Psoas muscle (tissue), 8 donors: ENCODE results near the gene PTPN1. TPM values are rescaled to one million over a fixed set of nuclear protein-coding genes. Genes with fewer than 3 reads are reported as not detected.
A peak's percentile ranks its signal among the peaks of the same experiment; 100 is the strongest.

ENCODE experiments used
- ATAC-seq, 4 donors: fragments of 200-7000 bp; cut with Tn5 transposase; one replicate each; pipeline ENCODE4 v1.9.1; 2020; ENCODE audit warnings: moderate library complexity in 3 of 4, mild to moderate bottlenecking in 2 of 4
- DNase-seq, 2 donors: peaks; one replicate each; pipeline ENCODE4 v3.0.0-alpha.2; 2020
- H3K27ac ChIP-seq: fragments of 200-600 bp; one replicate; pipeline ENCODE4 v1.8.0; 2022
- H3K27me3 ChIP-seq, 3 donors: fragments of 200-600 bp in 1 of 3; one replicate each; pipeline versions ENCODE4 v1.6.1 to v1.8.0; 2013 to 2022; ENCODE audit warnings: low read length in 2 of 3, mild to moderate bottlenecking in 2 of 3, moderate library complexity in 1 of 3; ENCODE audit not compliant: insufficient read depth in 3 of 3
- H3K36me3 ChIP-seq, 2 donors: fragments of 200-600 bp in 1 of 2; one replicate each; pipeline versions ENCODE4 v1.6.1 to v1.8.0; 2013 to 2022; ENCODE audit warnings: low read depth in 1 of 2, mild to moderate bottlenecking in 1 of 2, moderate library complexity in 1 of 2; ENCODE audit not compliant: insufficient read depth in 1 of 2
- H3K4me1 ChIP-seq: fragments of 200-600 bp; one replicate; pipeline ENCODE4 v1.8.0; 2022
- H3K4me3 ChIP-seq: fragments of 200-600 bp; one replicate; pipeline ENCODE4 v1.8.0; 2022; ENCODE audit warnings: mild to moderate bottlenecking
- H3K9me3 ChIP-seq: fragments of 200-600 bp; one replicate; pipeline ENCODE4 v1.8.0; 2022
- WGBS, 3 donors: extraction: QIAGEN DNeasy Blood & Tissue Kit; methylation state at CpG; one replicate each; pipeline versions ENCODE4 v1.1.6 to v1.1.7; 2013; 5-methylcytosine and 5-hydroxymethylcytosine counted together
- intact Hi-C, 2 donors: fragments of 100-400 bp; cut with DNase I; formaldehyde crosslinking; loops; one replicate each; pipeline versions ENCODE4 v1.11.0 to v1.14.2; 2022
- polyA plus RNA-seq, 3 donors: library from polyadenylated mRNA; stranded (reverse); fragments of 200-250 nt; gene quantifications; one replicate each; pipeline ENCODE4 v1.2.3, GENCODE V29; 2013
- total RNA-seq, 4 donors: library from RNA; stranded (reverse); fragmentation: NEBNext Ultra II Directional in 2 of 4; extraction: Animal tissue kit (Norgen Biotek cat#: 25700) in 2 of 4; gene quantifications; one replicate each; pipeline versions ENCODE4 v1.2.1 to v1.2.4, GENCODE V29; 2021 to 2023
- TF ChIP-seq, protein P1 (sequence below): fragments of 200-600 bp; IDR thresholded peaks from one replicate; pipeline ENCODE4 v1.8.0; 2022; ENCODE audit warnings: antibody characterized with exemption
- donor health status: healthy with polysubstance abuse.
- donor health status: DM: no; HTN: no; CAD: no; lungs with moderate emphysema.
- donor health status: Bipolar disorder and iron deficiency.
- donor health status: healthy.
- donor health status: DM: yes; HTN: yes; CAD: no.
- donor health status: DM: no; HTN: no; CAD: no.
- donor health status: DM: no; HTN: no; CAD: no.
- donor health status: DM: yes; HTN: yes; CAD: no.

PTPN1 gene
- total and polyA plus RNA-seq, 7 donors = 28.7 to 112 (median 46.1) TPM

DNA sequence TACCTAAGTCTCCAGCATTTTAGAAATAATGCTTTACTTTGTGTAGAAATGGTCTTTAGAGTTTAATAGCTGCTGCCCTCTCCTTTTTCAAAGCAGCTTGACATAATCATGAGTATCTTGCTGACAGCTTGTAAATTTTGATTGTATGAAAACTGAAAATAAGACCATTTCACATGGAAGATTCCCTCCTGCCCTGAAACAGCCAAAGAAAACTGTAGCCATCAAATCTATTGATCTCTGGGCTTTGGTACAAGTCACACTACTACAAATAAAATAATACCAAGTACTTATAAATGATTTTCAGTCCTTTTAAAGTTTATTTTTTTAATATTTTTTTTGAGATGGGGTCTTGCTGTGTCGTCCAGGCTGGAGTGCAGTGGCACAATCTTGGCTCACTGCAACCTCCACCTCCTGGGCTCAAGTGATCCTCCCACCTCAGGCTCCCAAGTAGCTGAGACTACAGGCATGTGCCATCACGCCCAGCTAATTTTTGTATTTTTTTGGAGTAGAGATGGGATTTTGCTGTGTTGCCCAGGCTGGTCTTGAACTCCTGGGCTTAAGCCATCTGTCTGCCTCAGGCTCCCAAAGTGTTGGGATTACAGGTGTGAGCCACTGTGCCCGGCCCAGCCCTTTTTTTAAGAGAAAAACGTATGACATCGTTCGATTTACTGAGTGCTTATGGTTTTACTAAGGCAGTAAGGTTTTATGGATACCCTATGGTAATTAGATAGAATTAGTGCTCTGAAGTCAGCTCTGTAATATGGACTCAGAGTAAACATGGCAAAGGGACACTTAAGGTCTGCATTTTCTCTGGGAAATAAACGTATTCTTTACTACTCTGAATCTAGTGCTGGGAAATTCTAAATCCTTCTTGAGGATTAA lies 7.0 kb downstream of the PTPN1 start:
- 79 to 86% (median 84%) methylated on average over 7 of the region's 7 CpGs for WGBS, 3 donors
- no peak for ATAC-seq
- Histone ChIP-seq H3K4me1 (peaks cover 96% of the 10 kb centered on the region), H3K27me3 (no peaks in the 10 kb centered on the region), H3K4me3 (no peak overlapping the region), H3K27ac (no peak overlapping the region), H3K36me3 (peaks cover 0 to 7% of the 10 kb centered on the region in 2 donors), H3K9me3 (no peaks in the 10 kb centered on the region)
- no peak for DNase-seq
- intact Hi-C loops = loop anchor here in 1 of 2 donors (5.0 kb wide), 1 partner anchor 50 kb away; no protein-coding TSS in a partner anchor
- TF ChIP-seq, protein P1, sequence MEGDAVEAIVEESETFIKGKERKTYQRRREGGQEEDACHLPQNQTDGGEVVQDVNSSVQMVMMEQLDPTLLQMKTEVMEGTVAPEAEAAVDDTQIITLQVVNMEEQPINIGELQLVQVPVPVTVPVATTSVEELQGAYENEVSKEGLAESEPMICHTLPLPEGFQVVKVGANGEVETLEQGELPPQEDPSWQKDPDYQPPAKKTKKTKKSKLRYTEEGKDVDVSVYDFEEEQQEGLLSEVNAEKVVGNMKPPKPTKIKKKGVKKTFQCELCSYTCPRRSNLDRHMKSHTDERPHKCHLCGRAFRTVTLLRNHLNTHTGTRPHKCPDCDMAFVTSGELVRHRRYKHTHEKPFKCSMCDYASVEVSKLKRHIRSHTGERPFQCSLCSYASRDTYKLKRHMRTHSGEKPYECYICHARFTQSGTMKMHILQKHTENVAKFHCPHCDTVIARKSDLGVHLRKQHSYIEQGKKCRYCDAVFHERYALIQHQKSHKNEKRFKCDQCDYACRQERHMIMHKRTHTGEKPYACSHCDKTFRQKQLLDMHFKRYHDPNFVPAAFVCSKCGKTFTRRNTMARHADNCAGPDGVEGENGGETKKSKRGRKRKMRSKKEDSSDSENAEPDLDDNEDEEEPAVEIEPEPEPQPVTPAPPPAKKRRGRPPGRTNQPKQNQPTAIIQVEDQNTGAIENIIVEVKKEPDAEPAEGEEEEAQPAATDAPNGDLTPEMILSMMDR = no peak

DNA sequence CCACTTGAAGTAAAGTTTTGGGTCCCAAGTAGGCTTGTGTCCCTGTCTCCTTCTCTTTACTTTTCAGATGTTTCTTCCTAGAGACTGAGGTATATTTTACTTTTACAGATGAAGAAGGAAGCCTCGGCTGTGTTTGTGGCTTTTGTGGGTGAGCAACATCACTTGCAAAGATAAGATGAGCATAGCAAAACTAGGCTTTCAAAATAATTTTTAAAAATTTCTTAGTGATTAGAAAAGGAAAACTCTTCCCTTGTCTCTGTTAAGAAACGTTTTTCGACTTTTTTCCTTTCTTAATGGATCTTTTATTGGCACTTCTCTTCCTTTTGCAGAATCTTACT lies 7.6 kb downstream of the PTPN1 start:
- Histone ChIP-seq H3K4me1 (peaks cover 96% of the 10 kb centered on the region), H3K27ac (no peak overlapping the region), H3K27me3 (no peaks in the 10 kb centered on the region), H3K4me3 (no peak overlapping the region), H3K9me3 (no peaks in the 10 kb centered on the region), H3K36me3 (peaks cover 0 to 4% of the 10 kb centered on the region in 2 donors)
- DNase-seq (no peak), ATAC-seq (no peak)
- WGBS, 3 donors = 72 to 83% (median 80%) methylated on average over 3 of the region's 3 CpGs
- TF ChIP-seq, protein P1 = no peak
- intact Hi-C loops = loop anchor here in 1 of 2 donors (5.0 kb wide), 1 partner anchor 50 kb away; no protein-coding TSS in a partner anchor

DNA sequence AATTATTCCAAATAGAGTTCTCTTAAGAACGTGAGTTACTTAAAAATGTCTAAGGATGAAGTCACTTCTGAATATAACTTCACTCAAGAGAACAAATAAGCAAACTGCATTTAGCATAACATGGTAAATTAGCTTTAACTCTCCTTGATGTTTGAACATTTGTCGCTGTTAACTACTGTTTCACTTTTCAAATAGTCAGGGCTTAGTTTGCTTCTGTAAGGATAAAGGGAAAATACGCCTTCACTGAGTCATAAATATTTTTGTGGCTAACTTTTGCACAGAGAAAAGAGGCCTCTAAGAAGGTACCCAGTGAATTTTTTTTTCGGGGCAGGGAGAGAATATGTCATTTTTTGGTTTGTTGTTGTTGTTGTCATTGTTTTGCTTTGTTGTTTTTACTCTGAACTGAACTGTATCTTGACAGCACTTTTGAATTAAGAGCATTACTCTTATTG lies 8.1 kb downstream of the PTPN1 start:
- TF ChIP-seq, protein P1 = no peak
- DNase-seq (no peak), ATAC-seq (no peak)
- intact Hi-C loops = loop anchor here in 1 of 2 donors (5.0 kb wide), 1 partner anchor 49 kb away; no protein-coding TSS in a partner anchor
- H3K4me1 ChIP-seq = peaks cover 96% of the 10 kb centered on the region
- 66 to 81% (median 69%) methylated on average over 4 of the region's 4 CpGs for WGBS, 3 donors
- no peak overlapping the region for H3K27ac ChIP-seq
- no peaks in the 10 kb centered on the region for H3K27me3 ChIP-seq
- no peaks in the 10 kb centered on the region for H3K9me3 ChIP-seq
- peaks cover 0 to 4% of the 10 kb centered on the region in 2 donors for H3K36me3 ChIP-seq
- no peak overlapping the region for H3K4me3 ChIP-seq

DNA sequence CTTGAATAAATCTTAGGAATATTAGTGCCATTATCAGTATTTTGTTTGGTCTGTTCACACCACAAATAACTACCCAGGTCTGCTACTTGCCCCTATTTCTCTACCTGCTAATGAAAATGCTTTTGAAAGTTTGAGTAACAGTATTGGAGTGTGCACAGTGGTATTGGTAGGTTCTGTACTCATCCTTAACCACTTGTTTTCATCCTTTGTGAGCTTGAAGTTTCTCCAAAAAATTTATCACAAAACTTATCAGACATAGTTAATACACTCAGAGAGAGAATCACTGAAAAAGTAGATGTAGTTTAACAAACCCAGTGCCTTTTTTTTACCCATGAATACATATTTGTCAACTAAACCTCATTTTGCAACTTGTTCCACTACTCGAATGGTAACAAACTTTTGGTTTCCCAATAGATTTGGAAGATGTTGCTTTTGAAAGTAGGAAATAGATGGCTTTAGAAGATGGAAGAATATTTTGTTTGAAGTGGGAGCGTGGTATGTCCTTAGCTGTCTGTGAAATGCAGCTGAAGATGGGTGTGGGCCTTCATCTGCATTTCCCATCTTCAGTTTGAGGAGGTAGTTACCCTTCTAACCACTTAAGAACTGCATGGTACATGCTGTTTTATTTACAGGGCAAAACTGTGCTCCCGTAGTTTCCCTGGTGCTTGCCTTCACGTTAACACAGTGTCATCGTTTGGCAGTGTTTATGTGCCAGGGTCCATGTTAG lies 9.0 kb downstream of the PTPN1 start:
- H3K9me3 ChIP-seq = no peaks in the 10 kb centered on the region
- no peaks in the 10 kb centered on the region for H3K27me3 ChIP-seq
- peaks cover 94% of the 10 kb centered on the region for H3K4me1 ChIP-seq
- no peak for ATAC-seq
- intact Hi-C loops = loop anchor here in 1 of 2 donors (5.0 kb wide), 1 partner anchor 48 kb away; no protein-coding TSS in a partner anchor
- H3K27ac ChIP-seq = peak overlapping the region; percentile 14
- DNase-seq = no peak
- H3K36me3 ChIP-seq = peaks cover 0 to 4% of the 10 kb centered on the region in 2 donors
- WGBS, 3 donors = 61 to 78% (median 68%) methylated on average over 5 of the region's 5 CpGs
- TF ChIP-seq, protein P1 = no peak
- no peak overlapping the region for H3K4me3 ChIP-seq
